Measurements from ENCODE around the gene LRMDA.
"Not testable (repeated sequence)": the region's sequence is repeated elsewhere in the genome, so short reads cannot be mapped to it uniquely, and the experiment has no call there.

Gene LRMDA

GRCh38 chr10:75744261-75744660 is 312.8 kb downstream of the LRMDA start:
- ChIA-PET POLR2A (no interaction called here), CTCF (no interaction called here)
- Histone ChIP-seq H3K36me3 (ENCODE audit: control insufficient read depth in 2 of 2, insufficient read depth in 1 of 2, low read length in 2 of 2) (no peaks in the 10 kb centered on the region), H3K27ac (ENCODE audit: extremely low read depth, low read depth, low read length) (no peak overlapping the region), H3K9me3 (ENCODE audit: control insufficient read depth, insufficient read depth, low read depth, low read length) (no peaks in the 10 kb centered on the region), H3K4me3 (ENCODE audit: low read depth, low read length) (no peak overlapping the region), H3K4me1 (ENCODE audit: control insufficient read depth, insufficient read depth, low read length) (peaks cover 3% of the 10 kb centered on the region; the same call in 1 of the 2 replicates)
- TF ChIP-seq SCRT2 (tag by site-specific recombination; IDR thresholded peaks at IDR 0.05) (peak; percentile 96), SCRT1 (tag by site-specific recombination; IDR thresholded peaks at IDR 0.05; ENCODE audit: borderline replicate concordance) (peak; percentile 23; the same call in 1 of the 2 replicates), ZNF518A (tag by site-specific recombination; conservative IDR thresholded peaks at IDR 0.05; ENCODE audit: low read depth) (0 out of 2 replicates have a peak, but pooled peaks have one; percentile 29), PRDM2 (tag by site-specific recombination; IDR thresholded peaks at IDR 0.05; ENCODE audit: borderline replicate concordance) (no peak)

- H3K4me3 ChIP-seq (ENCODE audit: low read depth, low read length), result no peak overlapping the region
- TF ChIP-seq MYNN (tag by site-specific recombination; IDR thresholded peaks at IDR 0.05; ENCODE audit: borderline replicate concordance), result peak; percentile 50; the same call in 1 of the 2 replicates
- TF ChIP-seq ZNF398 (tag by site-specific recombination; IDR thresholded peaks at IDR 0.05), result no peak
- ChIA-PET POLR2A (interaction anchor here (0.6 kb wide), 1 partner anchor 18 kb away, joined by 4 read pairs; no protein-coding TSS in a partner anchor), CTCF (no interaction called here)
- no peaks in the 10 kb centered on the region for H3K36me3 ChIP-seq (ENCODE audit: control insufficient read depth in 2 of 2, insufficient read depth in 1 of 2, low read length in 2 of 2)
- no peak overlapping the region for H3K27ac ChIP-seq (ENCODE audit: extremely low read depth, low read depth, low read length)
- H3K9me3 ChIP-seq (ENCODE audit: control insufficient read depth, insufficient read depth, low read depth, low read length), result no peaks in the 10 kb centered on the region
- H3K4me1 ChIP-seq (ENCODE audit: control insufficient read depth, insufficient read depth, low read length), result peaks cover 3% of the 10 kb centered on the region; the same call in 1 of the 2 replicates
These were observed 314.9 kb downstream of the LRMDA start for GRCh38 chr10:75746356-75746755.

- H3K36me3 ChIP-seq (ENCODE audit: control insufficient read depth in 2 of 2, insufficient read depth in 1 of 2, low read length in 2 of 2); H3K27ac ChIP-seq (ENCODE audit: extremely low read depth, low read depth, low read length); H3K9me3 ChIP-seq (ENCODE audit: control insufficient read depth, insufficient read depth, low read depth, low read length); H3K4me1 ChIP-seq (ENCODE audit: control insufficient read depth, insufficient read depth, low read length); CTCF ChIA-PET; H3K4me3 ChIP-seq (ENCODE audit: low read depth, low read length); POLR2A ChIA-PET: not testable (repeated sequence)
These were observed 318.9 kb downstream of the LRMDA start for GRCh38 chr10:75750093-75750875.
